Upper lobe of left lung (tissue), 6 donors: ENCODE data around the gene TAC4. TPM values are rescaled to one million over a fixed set of nuclear protein-coding genes. Genes with fewer than 3 reads are reported as not detected.

Experiments
- ATAC-seq, 2 donors: fragments of 200-7000 bp; cut with Tn5 transposase; one replicate each; pipeline ENCODE4 v1.9.1; 2022; ENCODE audit warnings: mild to moderate bottlenecking in 2 of 2, moderate library complexity in 2 of 2; ENCODE audit not compliant: low FRiP score in 2 of 2
- DNase-seq, 2 donors: peaks; one replicate each; pipeline ENCODE4 v3.0.0-alpha.2; 2019 to 2020
- H3K27ac ChIP-seq, 4 donors: fragments of 200-600 bp; sonication (generic); one replicate each; pipeline ENCODE4 v1.5.1; 2016 to 2019
- H3K27me3 ChIP-seq, 4 donors: fragments of 200-600 bp; sonication (generic); one replicate each; pipeline ENCODE4 v1.5.1; 2017 to 2019
- H3K36me3 ChIP-seq, 4 donors: fragments of 200-600 bp; sonication (generic); one replicate each; pipeline ENCODE4 v1.5.1; 2016 to 2019
- H3K4me1 ChIP-seq, 4 donors: fragments of 200-600 bp; sonication (generic); one replicate each; pipeline ENCODE4 v1.5.1; 2018 to 2019
- H3K4me3 ChIP-seq, 4 donors: fragments of 200-600 bp; sonication (generic); one replicate each; pipeline ENCODE4 v1.5.1; 2017 to 2019; ENCODE audit warnings: mild to moderate bottlenecking in 2 of 4, moderate library complexity in 1 of 4
- H3K9me3 ChIP-seq, 4 donors: fragments of 200-600 bp; sonication (generic); one replicate each; pipeline ENCODE4 v1.5.1; 2018 to 2019
- CTCF ChIP-seq, 6 experiments: fragments of 450-650 bp in 4 of 6; fragments of 200-600 bp in 2 of 6; sonication (generic) in 2 of 6; IDR thresholded peaks; one replicate each; pipeline ENCODE4 v1.5.1; 2016 to 2019; ENCODE audit warnings: antibody characterized with exemption in 6 of 6
- EP300 ChIP-seq, 4 donors: sonication (generic); formaldehyde crosslinking; IDR thresholded peaks; one replicate each; pipeline ENCODE4 v1.5.1; 2017; ENCODE audit warnings: antibody characterized with exemption in 4 of 4, control low read depth in 2 of 4
- POLR2A ChIP-seq, 4 donors: fragments of 450-650 bp; IDR thresholded peaks; one replicate each; pipeline ENCODE4 v1.5.1; 2016 to 2017; ENCODE audit warnings: antibody characterized with exemption in 4 of 4, mild to moderate bottlenecking in 2 of 4
- POLR2AphosphoS5 ChIP-seq, 2 donors: sonication (generic); formaldehyde crosslinking; IDR thresholded peaks; one replicate each; pipeline ENCODE4 v1.5.1; 2017; ENCODE audit warnings: antibody characterized with exemption in 2 of 2
- WGBS, 2 donors: methylation state at CpG; one replicate each; pipeline ENCODE4 v1.1.5; 2017 to 2018; 5-methylcytosine and 5-hydroxymethylcytosine counted together
- total RNA-seq, 6 donors: library from RNA; depleted of rRNA in 4 of 6; stranded (reverse); fragments of >200 nt in 4 of 6; gene quantifications; one replicate each; pipeline versions ENCODE4 v1.1.0 to v1.2.1, GENCODE V29; 2016 to 2021
- donor health status: DM: no; HTN: no; CAD: no; lungs with moderate emphysema.
- donor health status: DM: no; HTN: yes; CAD: no; lungs with severe emphysema.

The TAC4 gene
- total RNA-seq, 6 donors from 2014 or later: not detected

GRCh38 chr17:49881054-49881402 is 33.2 kb upstream of the TAC4 start:
- peaks cover 0 to 4% (median 0%) of the 10 kb centered on the region in 4 donors for H3K27me3 ChIP-seq
- H3K36me3 ChIP-seq: no peaks in the 10 kb centered on the region
- DNase-seq (no peak), ATAC-seq (no peak)
- peaks cover 7 to 10% (median 9%) of the 10 kb centered on the region in 4 donors for H3K4me1 ChIP-seq
- no peaks in the 10 kb centered on the region for H3K9me3 ChIP-seq
- 29 to 33% methylated on average over 4 to 5 of the region's 5 CpGs for WGBS, 2 donors
- H3K27ac ChIP-seq: no peak overlapping the region
- no peak overlapping the region for H3K4me3 ChIP-seq
- no peak for TF ChIP-seq POLR2AphosphoS5 (IDR thresholded peaks at IDR 0.05)
- TF ChIP-seq POLR2A (IDR thresholded peaks at IDR 0.05): no peak
- no peak for TF ChIP-seq EP300 (IDR thresholded peaks at IDR 0.05)
- no peak for TF ChIP-seq CTCF (IDR thresholded peaks at IDR 0.05)

GRCh38 chr17:49880291-49881053 is 32.6 kb upstream of the TAC4 start:
- ATAC-seq (peak; percentile 92), DNase-seq (peak; percentile 86 to 96)
- peaks cover 0 to 4% (median 0%) of the 10 kb centered on the region in 4 donors for H3K27me3 ChIP-seq
- 9 to 16% methylated on average over 19 to 41 of the region's 41 CpGs for WGBS, 2 donors
- H3K36me3 ChIP-seq: no peaks in the 10 kb centered on the region
- H3K27ac ChIP-seq: no peak overlapping the region
- no peak overlapping the region for H3K4me3 ChIP-seq
- H3K9me3 ChIP-seq: no peaks in the 10 kb centered on the region
- TF ChIP-seq EP300 (IDR thresholded peaks at IDR 0.05) (no peak), CTCF (IDR thresholded peaks at IDR 0.05) (peak; percentile 95 to 100 (median 98))
- peaks cover 7 to 14% (median 10%) of the 10 kb centered on the region in 4 donors for H3K4me1 ChIP-seq

- no peak for DNase-seq
- 64 to 80% methylated on average over 12 to 14 of the region's 14 CpGs for WGBS, 2 donors
- no peak for ATAC-seq
- Histone ChIP-seq H3K4me1 (peaks cover 7 to 17% (median 14%) of the 10 kb centered on the region in 4 donors), H3K27ac (no peak overlapping the region), H3K9me3 (no peaks in the 10 kb centered on the region), H3K27me3 (peaks cover 0 to 4% (median 0%) of the 10 kb centered on the region in 4 donors), H3K36me3 (no peaks in the 10 kb centered on the region), H3K4me3 (no peak overlapping the region)
- TF ChIP-seq POLR2A (IDR thresholded peaks at IDR 0.05) (no peak), POLR2AphosphoS5 (IDR thresholded peaks at IDR 0.05) (no peak), CTCF (IDR thresholded peaks at IDR 0.05) (no peak), EP300 (IDR thresholded peaks at IDR 0.05) (no peak)
These were observed 31.3 kb upstream of the TAC4 start for GRCh38 chr17:49878931-49879904.

GRCh38 chr17:49875685-49876084 is 27.8 kb upstream of the TAC4 start:
- Histone ChIP-seq H3K27ac (no peak overlapping the region), H3K9me3 (no peaks in the 10 kb centered on the region), H3K27me3 (no peaks in the 10 kb centered on the region), H3K4me1 (peaks cover 5 to 22% (median 17%) of the 10 kb centered on the region in 4 donors), H3K4me3 (no peak overlapping the region), H3K36me3 (no peaks in the 10 kb centered on the region)
- DNase-seq (no peak), ATAC-seq (no peak)
- TF ChIP-seq CTCF (IDR thresholded peaks at IDR 0.05): no peak
- 48 to 71% methylated on average over 7 to 9 of the region's 9 CpGs for WGBS, 2 donors
